Measurements from ENCODE around the gene MYOM3.

GRCh38 chr1:24154215-24154614, 42.3 kb upstream of the MYOM3 start:
- TF ChIP-seq CTCF (conservative IDR thresholded peaks at IDR 0.05; ENCODE audit: low read depth, low read length) (no peak), EZH2 (IDR thresholded peaks at IDR 0.05; ENCODE audit: borderline replicate concordance, low read depth, low read length, poor library complexity, severe bottlenecking) (no peak)

Data from A673 (cell line).